ENCODE data around the gene TMEM37.

- TF ChIP-seq CTCF (IDR thresholded peaks at IDR 0.05) (no peak), POLR2A (IDR thresholded peaks at IDR 0.05; ENCODE audit: low read depth) (no peak)
Observed at GRCh38 chr2:119431976-119432850, 559 bp downstream of the TMEM37 start.
